OCI-M1 (cell line): ENCODE data around the gene CYP4F2.
A peak's percentile ranks its signal among the peaks of the same experiment; 100 is the strongest.
"Not testable (repeated sequence)": the region's sequence is repeated elsewhere in the genome, so short reads cannot be mapped to it uniquely, and the experiment has no call there.

ENCODE experiments used
- DNase-seq: peaks from one replicate; lab custom pipeline; 2025; lab: John Stamatoyannopoulos, UW

CYP4F2 gene

DNA sequence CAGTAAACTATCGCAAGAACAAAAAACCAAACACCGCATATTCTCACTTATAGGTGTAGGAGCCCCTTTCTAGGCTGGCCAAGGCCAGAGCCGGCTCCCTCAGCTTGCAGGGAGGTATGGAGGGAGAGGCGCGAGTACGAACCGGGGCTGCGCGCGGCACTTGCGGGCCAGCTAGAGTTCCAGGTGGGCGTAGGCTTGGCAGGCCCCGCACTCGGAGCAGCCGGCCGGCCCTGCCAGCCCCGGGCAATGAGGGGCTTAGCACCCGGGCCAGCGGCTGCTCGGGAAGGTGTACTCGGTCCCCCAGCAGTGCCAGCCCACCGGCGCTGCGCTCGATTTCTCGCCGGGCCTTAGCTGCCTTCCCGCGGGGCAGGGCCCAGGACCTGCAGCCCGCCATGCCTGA, 1.7 kb upstream of the CYP4F2 start:
- DNase-seq = not testable (repeated sequence)

DNA sequence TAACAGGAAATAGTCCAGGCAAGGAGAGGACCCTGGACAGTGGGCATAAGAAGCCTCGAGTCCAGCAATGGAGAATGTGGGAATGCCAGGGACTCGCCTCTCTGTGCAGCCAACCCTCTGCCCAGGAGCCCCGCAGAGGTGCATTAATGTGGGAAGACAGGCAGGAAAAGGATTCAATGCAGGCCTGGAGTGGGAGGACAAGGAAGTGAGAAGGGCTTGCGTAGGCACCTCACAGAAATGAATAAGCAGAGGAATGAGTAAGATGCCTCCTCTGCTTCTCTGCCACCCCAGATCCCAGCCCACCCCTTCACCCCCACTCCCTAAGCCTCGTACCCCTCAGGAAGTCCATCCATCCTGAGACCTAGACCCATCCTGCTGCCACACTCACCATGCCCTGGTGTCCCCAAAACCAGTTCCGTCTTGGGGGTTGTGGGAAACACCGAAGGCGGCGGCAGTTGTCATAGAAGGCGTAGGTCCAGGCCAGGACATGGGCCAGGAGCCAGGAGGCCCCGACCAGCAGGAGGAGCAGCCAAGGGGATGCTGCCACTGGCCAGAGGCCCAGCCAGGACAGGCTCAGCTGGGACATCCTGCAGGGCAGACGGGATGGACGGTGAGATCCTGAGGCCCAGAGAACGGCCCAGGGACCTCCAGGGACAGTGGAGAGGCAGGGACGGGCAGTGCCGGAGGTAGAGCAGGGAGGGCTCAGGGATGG, 692 bp downstream of the CYP4F2 start:
- no peak for DNase-seq

DNA sequence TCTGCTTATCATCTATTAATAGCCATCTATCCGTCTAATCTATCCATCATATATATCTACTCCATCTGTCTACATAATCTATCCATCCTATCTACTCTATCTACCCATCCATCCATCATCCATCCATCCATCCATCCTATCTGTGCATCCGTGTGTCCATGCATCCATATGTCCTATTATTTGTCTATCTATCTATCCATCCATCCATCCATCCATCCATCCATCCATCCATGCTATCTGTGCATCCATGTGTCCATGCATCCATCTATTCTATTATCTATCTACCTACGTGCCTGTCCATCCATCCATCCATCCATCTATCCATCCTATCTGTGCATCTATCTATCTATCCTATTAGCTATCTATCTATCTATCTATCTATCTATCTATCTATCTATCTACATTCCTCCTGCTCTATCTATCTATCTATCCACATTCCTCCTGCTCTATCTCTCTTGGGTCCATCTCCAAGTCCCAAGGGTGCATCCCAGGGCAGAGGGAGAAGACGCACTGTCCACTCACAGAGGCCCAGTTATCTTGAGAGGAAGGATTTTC, 1.9 kb downstream of the CYP4F2 start:
- DNase-seq = no peak

DNA sequence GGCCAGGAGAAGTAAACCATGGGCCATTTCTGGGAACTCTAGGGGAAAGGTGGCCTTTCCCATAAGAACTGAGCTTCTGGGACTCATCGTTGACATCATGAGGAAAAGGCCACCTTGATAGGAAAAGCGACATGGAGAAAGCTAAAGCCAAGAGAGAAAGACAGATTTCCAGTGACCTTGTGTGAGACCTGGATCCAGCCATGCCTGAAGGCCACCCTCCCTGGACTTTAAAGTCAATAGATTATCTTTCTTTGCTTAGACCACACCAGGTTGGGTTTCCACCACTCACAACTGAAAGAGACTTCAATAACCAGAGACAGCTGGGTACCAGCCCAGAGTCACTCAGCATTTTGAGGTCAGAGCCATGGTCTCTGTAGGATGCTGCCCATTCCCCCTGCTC, 3.5 kb downstream of the CYP4F2 start:
- no peak for DNase-seq

DNA sequence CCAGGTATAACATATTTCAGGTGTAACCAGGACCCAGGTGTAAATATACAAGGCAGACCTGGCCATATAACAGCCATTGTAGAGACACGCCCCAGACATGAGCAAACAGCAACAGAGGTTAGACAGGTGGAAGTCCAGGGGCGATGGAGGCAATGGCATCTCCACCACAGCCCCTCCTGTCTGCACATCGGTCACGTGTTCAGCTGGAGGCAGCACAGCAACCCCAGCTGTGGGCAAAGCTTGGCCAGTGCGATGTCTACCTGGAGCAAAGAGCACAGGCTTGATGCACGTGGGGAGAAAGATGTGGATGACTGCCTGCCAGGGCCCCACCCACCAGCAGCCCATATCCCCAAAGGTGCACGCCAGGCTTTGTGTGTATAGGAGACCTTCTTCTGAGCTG, 4.4 kb downstream of the CYP4F2 start:
- no peak for DNase-seq

DNA sequence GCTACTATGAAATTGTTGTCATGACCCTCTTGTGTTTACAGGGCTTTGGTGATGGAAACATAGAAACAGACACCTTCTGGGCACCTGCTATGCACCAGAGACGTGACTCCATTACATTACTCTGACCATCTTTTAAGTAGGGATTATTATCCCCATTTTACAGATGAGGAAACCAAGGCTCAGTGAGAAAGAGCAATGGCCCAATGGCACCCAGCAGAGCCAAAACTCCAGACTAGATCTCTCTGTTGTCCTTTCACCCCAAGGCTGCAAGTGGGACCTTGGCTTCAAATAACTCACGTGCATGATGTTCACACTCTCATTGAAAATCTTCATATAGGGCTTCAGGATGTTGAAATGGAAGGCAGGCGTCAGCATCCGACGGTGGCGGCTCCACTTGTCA, 5.9 kb downstream of the CYP4F2 start:
- no peak for DNase-seq

DNA sequence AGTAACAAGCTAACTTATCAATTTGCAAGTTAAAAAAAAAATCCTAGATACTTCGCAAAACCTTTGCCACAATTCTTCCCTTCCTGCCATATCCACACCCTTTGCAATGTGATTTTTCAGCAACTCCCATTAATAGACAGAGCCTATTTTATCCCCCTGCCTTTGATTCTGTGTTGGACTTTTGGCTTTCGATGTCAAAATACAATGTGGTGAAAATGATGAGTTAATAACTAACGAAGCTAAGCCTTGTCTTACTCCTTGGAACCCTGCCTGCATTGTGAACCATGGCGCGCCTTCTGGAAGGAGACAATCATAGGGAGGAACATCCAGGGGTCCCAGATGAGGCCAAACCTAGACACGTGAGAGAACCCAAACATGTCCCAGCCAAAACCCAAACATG, 6.4 kb downstream of the CYP4F2 start:
- DNase-seq = no peak

DNA sequence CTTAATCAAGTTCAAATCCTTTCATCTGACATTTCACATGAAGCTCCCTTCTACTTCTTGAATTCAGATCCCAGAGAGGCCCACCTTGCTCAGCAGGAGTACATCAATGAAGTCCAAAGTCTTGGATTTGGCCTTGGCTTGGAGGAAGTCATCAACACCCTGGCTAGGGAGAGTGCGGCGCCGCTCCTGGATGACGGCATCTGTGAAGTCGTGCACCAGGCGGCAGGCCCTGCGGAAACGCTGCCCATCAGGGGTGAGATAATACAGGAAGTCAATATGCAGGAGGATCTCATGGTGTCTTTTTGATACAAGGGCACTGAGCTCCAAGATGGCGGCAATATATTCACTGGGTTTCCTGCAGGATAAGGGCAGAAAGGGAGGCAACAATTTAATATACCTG, 8.5 kb downstream of the CYP4F2 start:
- not testable (repeated sequence) for DNase-seq

DNA sequence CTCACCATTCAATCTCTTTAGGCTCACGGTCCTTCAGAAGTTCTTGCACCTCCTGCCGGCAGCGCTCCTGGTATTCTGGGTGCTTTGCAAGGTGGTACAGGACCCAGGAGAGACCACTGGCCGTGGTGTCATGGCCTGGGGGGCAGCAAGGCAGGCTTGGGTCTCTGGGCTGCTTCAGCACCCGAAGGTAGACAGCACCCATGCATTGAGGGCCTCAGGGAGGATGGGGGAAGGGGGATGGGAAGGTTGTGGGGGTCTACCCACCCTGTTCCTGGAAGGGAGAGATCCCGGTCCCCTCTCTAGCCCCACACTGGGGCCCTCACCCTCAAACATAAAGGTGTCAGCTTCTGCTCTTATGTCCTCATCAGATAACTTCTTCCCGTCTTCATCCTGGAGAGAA, 12.0 kb downstream of the CYP4F2 start:
- DNase-seq = no peak

DNA sequence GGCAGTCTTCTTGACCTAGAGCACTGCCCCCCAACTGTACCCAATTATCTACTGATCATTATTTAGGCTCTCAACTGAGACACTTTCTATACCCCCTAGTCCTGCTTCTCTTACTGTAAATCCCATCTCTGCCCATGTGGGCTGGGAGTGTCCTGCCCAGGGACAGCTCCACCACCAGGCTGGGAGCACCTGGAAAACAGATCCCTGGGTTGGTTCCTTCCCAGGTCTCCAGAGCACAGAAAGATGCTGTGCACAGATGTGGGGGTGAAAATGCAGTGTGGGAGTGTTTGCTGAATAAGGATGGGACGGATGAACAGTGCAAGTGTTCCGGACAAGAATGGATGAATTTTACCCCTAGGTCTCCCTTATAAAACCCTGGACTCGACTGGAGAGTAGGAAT, 12.7 kb downstream of the CYP4F2 start:
- DNase-seq = no peak

DNA sequence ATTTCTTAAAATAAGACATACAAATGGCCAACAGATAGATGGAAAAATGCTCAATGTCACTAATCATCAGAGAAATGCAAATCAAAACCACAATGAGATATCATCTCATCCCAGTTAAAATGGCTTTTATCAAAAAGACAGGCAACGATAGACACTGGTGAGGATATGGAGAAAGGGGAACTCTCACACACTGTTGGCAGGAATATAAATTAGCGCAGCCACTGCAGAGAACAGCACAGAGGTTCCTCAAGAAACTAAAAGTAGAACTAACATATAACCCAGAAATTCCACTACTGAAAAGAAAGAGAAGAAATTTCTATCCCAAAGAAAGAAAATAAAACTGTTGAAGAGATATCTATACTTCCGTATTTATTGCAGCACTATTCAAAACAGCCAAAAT, 14.5 kb downstream of the CYP4F2 start:
- peak; percentile 14 for DNase-seq

DNA sequence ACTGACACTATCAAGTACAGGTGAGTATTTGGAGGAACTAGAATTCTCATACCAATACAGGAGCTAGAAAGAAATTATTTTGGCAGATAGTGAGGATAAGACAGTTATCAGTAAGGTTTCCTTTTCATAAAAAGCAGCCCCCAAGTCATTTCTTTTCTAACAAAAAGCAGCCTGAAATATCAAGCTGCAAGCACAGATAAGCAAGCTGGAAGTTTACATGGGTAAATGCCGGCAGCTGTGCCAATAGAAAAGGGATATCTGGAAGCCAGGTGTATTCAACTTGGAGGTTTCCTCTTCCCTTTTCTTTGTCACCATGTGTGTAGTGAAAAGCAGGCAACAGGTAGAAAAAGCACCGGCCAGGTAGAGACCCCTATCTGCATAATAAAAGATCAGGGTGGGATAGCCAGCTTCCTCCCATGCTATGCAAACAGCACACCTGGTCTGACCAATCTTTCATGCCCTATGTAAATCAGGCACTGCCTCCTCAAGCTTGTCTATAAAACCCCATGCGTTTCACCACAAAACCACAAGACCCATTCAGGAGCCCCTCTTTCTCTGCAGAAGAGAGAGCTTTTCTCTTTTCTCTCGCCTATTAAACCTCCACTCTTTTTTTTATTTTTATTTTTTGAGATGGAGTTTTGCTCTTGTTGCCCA, 22.9 kb downstream of the CYP4F2 start:
- DNase-seq = peak; percentile 11

DNA sequence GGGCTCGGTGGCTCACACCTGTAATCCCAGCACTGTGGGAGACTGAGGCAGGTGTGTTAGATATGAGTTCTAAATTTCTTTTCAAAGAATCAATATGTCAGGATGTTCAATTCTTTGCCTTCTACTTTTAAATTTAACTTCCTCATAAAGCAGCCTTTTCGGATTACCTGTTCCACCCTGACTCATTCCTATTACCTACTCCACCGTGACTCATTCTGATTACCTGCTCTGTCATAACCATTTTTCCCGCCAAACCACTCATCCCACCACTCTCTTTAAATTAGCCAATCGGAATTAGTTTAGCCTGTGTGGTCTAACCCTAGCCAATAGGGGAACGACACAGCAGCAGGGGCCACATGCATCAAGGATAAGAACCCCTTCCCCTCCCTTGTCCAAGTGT, 24.1 kb downstream of the CYP4F2 start:
- DNase-seq = not testable (repeated sequence)

DNA sequence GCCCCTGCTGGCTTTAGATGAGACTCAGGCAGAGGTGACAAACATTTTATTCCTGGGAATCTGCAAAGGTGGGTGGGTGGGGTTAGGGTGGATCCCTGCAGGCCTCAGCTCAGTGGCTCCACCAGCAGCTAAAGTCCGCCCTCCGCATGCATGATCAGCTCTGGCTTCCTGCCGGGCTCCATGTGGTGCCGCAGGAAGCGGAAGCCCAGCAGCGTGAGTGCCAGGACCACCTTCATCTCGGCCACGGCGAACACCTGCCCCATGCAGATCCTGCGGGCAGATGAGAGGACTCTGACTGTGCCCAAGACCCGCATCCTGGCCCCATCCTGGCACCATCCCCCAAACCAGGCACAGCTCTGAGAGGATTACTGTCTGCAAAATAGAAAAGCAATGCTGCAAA, 26.3 kb downstream of the CYP4F2 start:
- no peak for DNase-seq

DNA sequence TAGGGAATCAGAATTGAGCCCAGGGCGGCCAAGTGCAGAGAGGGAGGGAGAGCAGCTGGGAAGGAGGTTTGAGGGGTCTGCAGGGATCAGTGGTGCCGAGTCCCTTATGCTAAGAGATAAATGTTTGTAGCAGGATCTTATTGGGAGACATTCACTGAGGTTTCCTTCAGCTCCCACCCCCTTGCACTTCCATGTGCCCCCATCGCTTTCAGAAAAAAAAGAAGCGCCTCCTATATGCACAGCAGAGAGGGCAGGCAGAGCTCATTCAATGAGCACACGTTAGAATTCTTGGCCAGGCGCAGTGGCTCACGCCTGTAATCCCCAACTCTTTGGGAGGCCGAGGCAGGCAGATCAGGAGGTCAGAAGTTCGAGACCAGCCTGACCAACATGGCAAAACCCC, 28.0 kb downstream of the CYP4F2 start:
- no peak for DNase-seq

DNA sequence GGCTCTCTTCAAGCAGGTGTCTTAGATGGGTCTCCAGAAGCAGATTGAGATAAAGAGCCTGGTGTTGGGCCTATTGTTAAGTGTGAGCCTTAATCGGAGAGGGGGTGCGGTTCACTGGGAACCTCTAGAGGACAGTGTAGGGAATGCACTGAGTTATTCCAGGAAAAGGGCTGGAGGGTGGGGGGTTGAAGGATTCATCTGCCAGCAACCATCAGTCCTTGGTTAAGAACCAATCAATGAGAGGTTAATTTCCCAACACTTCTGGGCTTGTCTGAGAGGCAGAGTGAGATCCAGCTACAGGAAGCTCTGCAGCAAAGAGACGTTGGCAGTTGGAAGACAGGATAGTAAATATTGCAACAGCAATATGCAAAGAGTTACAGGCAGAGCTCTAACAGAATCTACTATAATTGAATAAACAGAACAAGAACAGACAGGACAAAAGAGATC, 28.7 kb downstream of the CYP4F2 start:
- DNase-seq = peak; percentile 80

DNA sequence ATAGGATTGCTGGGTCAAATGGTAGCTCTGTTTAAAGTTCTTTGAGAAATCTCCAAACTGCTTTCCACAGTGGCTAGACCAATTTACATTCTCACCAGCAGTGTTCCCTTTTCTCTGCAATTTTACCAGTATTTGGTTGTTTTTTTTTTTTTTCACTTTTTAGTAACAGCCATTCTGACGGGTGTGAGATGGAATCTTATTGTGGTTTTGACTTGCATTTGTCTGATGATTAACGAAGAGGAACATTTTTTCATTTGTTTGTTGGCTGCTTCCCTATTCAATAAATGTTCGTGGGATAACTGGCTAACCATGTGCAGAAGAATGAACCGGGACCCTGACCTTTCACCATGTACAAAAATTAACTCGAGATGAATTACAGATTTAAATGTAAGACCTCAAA, 31.2 kb downstream of the CYP4F2 start:
- peak; percentile 57 for DNase-seq

DNA sequence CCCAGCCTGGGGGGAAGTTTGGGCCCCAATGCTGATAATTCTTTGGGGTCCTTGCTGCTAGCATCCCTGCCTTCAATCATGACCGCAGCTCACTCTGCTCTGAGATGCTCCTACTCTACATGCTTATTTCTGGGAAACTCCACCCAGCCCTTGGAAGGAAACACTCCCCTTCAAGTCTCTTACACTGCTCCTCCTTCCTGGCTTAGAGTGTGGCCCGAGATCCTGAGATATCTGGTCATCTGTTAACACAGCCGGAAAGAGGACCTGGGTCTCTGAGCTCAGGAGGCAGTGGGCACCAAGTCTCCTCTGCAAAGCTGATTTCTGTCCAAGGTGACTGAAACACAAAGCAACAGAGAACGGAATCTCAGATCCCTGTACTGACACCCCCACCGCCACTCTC, 33.0 kb downstream of the CYP4F2 start:
- DNase-seq = peak; percentile 8

DNA sequence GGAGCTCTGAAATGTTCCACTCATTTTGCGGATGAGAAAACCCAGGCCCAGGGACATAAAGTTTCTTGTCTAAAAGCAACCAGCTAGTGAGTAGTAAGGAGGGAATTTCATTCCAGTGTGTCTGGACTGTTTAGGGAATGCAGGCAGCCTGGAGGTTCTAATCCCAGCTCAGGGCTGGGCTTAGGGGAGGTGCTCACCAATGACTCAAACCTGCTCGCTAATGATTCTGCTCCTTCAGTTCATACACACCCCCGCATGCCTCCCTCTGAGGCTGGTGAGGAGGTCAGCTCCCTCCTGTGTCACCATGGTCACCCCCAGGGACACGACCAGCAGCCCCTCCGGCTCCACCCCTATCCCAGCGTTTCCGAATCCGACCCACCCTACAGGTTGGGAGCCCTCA, 34.6 kb downstream of the CYP4F2 start:
- DNase-seq = no peak

DNA sequence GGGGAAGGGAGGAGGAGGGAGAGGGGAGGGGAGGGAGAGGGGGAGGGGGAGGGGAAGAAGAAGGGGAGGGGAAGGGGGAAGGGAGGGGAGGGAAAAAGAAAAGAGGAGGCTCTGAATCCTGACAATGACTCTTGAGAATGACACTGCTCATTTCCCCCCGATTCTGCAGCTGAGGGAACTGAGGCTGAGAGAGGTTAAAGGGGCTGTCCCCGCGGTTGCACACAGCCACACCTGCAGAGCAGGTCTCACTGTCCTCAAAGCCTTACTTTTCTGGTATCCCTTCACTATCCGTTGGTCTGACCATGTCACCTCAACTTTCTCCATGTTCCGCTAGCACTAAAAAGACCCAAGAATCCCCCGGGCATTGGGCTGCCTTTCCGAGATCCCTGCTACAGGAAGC, 35.4 kb downstream of the CYP4F2 start:
- DNase-seq = no peak

DNA sequence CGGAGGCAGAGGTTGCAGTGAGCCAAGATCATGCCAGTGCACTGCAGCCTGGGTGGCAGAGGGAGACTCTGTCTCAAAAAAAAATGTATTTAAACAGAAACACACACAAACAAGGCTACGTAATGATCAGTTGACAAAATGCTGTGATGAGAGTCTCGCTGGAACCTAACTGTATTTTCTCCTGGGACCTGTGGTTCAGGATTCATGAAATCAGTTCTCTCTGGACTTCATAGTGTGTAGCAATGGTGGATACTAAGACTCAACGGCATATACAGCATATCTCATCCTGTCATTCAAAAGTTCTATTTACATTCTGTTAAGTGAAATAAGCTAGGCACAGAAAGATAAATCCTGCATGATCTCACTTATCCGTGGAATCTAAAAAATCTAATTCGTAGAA, 37.4 kb downstream of the CYP4F2 start:
- DNase-seq = no peak

DNA sequence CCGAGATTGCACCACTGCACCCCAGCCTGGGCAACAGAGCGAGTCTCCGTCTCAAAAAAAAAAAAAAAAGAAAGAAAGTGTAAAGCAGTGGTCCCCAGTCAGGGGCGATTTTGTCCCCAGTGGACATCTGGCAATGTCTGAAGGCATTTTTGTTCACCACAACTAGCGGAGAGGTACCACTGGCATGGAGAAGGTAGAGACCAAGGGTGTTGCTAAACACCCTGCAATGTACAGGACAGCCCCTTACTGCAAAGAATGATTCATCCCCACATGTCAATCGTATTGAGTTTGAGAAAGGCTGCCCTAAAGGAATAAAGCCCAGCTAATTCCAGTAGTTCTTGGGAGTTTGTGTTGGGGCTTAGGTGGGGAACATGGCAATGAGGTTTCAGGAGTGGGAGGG, 38.7 kb downstream of the CYP4F2 start:
- no peak for DNase-seq

DNA sequence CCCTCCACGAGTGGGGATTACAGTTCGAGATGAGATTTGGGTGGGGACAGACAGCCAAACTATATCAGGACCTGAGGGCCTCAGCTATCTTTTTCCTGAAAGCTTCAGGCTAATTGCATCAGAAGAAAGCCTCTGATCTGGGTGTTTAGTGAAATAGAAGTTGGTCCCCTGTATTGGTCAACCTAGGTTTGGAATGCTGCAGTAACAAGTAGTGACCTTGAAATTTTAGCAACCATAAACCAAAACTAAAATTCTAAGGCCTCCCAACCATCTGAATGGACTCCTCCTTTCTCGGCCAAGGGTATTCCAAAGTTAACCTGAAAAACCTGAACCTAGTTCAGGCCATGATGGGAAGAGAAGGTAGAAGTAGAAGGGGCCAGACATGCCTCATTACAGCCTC, 47.5 kb downstream of the CYP4F2 start:
- DNase-seq = no peak

DNA sequence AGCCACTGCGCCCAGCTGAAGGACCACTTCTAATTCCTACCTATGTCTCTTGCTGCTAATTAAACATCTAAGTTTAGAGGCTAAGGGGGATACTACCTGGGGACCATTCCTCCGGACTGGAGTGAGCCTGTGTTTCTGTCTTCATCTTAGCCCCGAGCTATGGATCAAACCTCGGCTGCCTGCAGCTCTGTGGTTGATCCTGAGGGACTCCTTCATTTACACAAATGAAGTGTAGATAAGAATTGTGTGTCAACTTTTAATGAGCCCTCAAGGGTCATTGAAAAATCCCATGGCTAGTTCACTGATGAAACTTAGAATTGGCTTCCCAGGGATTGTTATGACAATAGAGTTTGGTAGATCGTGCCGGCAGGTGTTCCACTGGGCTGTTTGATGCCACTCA, 51.0 kb downstream of the CYP4F2 start:
- DNase-seq = no peak
